ENCODE data around the gene MAST3.
A peak's percentile ranks its signal among the peaks of the same experiment; 100 is the strongest.

The MAST3 gene

GRCh38 chr19:18107235-18107634, 9.7 kb downstream of the MAST3 start:
- H3K4me2 ChIP-seq (ENCODE audit: low read length): no peak overlapping the region

GRCh38 chr19:18108897-18109296, 11.3 kb downstream of the MAST3 start:
- peaks cover 28% of the 10 kb centered on the region for H3K4me1 ChIP-seq (ENCODE audit: low read length)
- peaks cover 13% of the 10 kb centered on the region; the same call in 1 of the 2 replicates for H4K20me1 ChIP-seq (ENCODE audit: insufficient read depth, low read length)
- peak overlapping the region; percentile 79; the same call in 1 of the 2 replicates for H3K4me3 ChIP-seq (ENCODE audit: low read length)
- H2AFZ ChIP-seq (ENCODE audit: low read depth, low read length): no peak overlapping the region
- H3K9me3 ChIP-seq (ENCODE audit: insufficient read depth, low read length): no peaks in the 10 kb centered on the region
- H3K79me2 ChIP-seq (ENCODE audit: low read length): no peaks in the 10 kb centered on the region
- H3K36me3 ChIP-seq (replicated peaks; ENCODE audit: low read depth, low read length): peaks cover 17% of the 10 kb centered on the region
- TF ChIP-seq EZH2phosphoT487 (IDR thresholded peaks at IDR 0.05; ENCODE audit: low read depth): no peak
- TF ChIP-seq CTCF (IDR thresholded peaks at IDR 0.05; ENCODE audit: low read depth, low read length): no peak
- H3K27ac ChIP-seq (ENCODE audit: low read length): no peak overlapping the region
- peaks cover 5% of the 10 kb centered on the region; the same call in 1 of the 2 replicates for H3K27me3 ChIP-seq (ENCODE audit: low read depth, low read length)
- H3K9ac ChIP-seq (ENCODE audit: low read length): no peak overlapping the region
- H3K4me2 ChIP-seq (ENCODE audit: low read length): no peak overlapping the region

More at GRCh38 chr19:18107235-18107634, 9.7 kb downstream of the MAST3 start:
- TF ChIP-seq EZH2phosphoT487 (IDR thresholded peaks at IDR 0.05; ENCODE audit: low read depth): no peak
- TF ChIP-seq CTCF (IDR thresholded peaks at IDR 0.05; ENCODE audit: low read depth, low read length): no peak
- Histone ChIP-seq H3K27me3 (ENCODE audit: low read depth, low read length) (peaks cover 5% of the 10 kb centered on the region; the same call in 1 of the 2 replicates), H3K9me3 (ENCODE audit: insufficient read depth, low read length) (no peaks in the 10 kb centered on the region), H3K9ac (ENCODE audit: low read length) (no peak overlapping the region), H3K79me2 (ENCODE audit: low read length) (no peaks in the 10 kb centered on the region), H3K27ac (ENCODE audit: low read length) (no peak overlapping the region), H4K20me1 (ENCODE audit: insufficient read depth, low read length) (peaks cover 22% of the 10 kb centered on the region), H2AFZ (ENCODE audit: low read depth, low read length) (no peak overlapping the region), H3K36me3 (replicated peaks; ENCODE audit: low read depth, low read length) (peaks cover 23% of the 10 kb centered on the region), H3K4me3 (ENCODE audit: low read length) (no peak overlapping the region), H3K4me1 (ENCODE audit: low read length) (peaks cover 26% of the 10 kb centered on the region)

- no peak overlapping the region for H2AFZ ChIP-seq (ENCODE audit: low read depth, low read length)
- peaks cover 25% of the 10 kb centered on the region for H3K4me1 ChIP-seq (ENCODE audit: low read length)
- H3K27ac ChIP-seq (ENCODE audit: low read length): no peak overlapping the region
- peaks cover 5% of the 10 kb centered on the region; the same call in 1 of the 2 replicates for H3K27me3 ChIP-seq (ENCODE audit: low read depth, low read length)
- no peaks in the 10 kb centered on the region for H3K79me2 ChIP-seq (ENCODE audit: low read length)
- no peak for TF ChIP-seq EZH2phosphoT487 (IDR thresholded peaks at IDR 0.05; ENCODE audit: low read depth)
- no peak for TF ChIP-seq CTCF (IDR thresholded peaks at IDR 0.05; ENCODE audit: low read depth, low read length)
- peaks cover 17% of the 10 kb centered on the region for H3K36me3 ChIP-seq (replicated peaks; ENCODE audit: low read depth, low read length)
- peaks cover 13% of the 10 kb centered on the region; the same call in 1 of the 2 replicates for H4K20me1 ChIP-seq (ENCODE audit: insufficient read depth, low read length)
- no peaks in the 10 kb centered on the region for H3K9me3 ChIP-seq (ENCODE audit: insufficient read depth, low read length)
- peak overlapping the region; percentile 89 for H3K4me2 ChIP-seq (ENCODE audit: low read length)
- peak overlapping the region; percentile 79 for H3K4me3 ChIP-seq (ENCODE audit: low read length)
- H3K9ac ChIP-seq (ENCODE audit: low read length): peak overlapping the region; percentile 47
Observed at GRCh38 chr19:18109341-18109732, 11.8 kb downstream of the MAST3 start.

GRCh38 chr19:18109733-18110608, 12.4 kb downstream of the MAST3 start:
- H2AFZ ChIP-seq (ENCODE audit: low read depth, low read length): no peak overlapping the region
- peaks cover 18% of the 10 kb centered on the region for H3K36me3 ChIP-seq (replicated peaks; ENCODE audit: low read depth, low read length)
- H3K27ac ChIP-seq (ENCODE audit: low read length): no peak overlapping the region
- peaks cover 13% of the 10 kb centered on the region; the same call in 1 of the 2 replicates for H4K20me1 ChIP-seq (ENCODE audit: insufficient read depth, low read length)
- H3K4me1 ChIP-seq (ENCODE audit: low read length): peaks cover 20% of the 10 kb centered on the region
- peak overlapping the region; percentile 47 for H3K9ac ChIP-seq (ENCODE audit: low read length)
- H3K27me3 ChIP-seq (ENCODE audit: low read depth, low read length): peaks cover 2% of the 10 kb centered on the region; the same call in 1 of the 2 replicates
- no peaks in the 10 kb centered on the region for H3K79me2 ChIP-seq (ENCODE audit: low read length)
- peak overlapping the region; percentile 79 for H3K4me3 ChIP-seq (ENCODE audit: low read length)
- H3K4me2 ChIP-seq (ENCODE audit: low read length): peak overlapping the region; percentile 89
- H3K9me3 ChIP-seq (ENCODE audit: insufficient read depth, low read length): no peaks in the 10 kb centered on the region
- TF ChIP-seq EZH2phosphoT487 (IDR thresholded peaks at IDR 0.05; ENCODE audit: low read depth) (no peak), CTCF (IDR thresholded peaks at IDR 0.05; ENCODE audit: low read depth, low read length) (no peak)
